Right ventricle myocardium superior (tissue), 1 donor: ENCODE measurements around the gene NSF. TPM values are rescaled to one million over a fixed set of nuclear protein-coding genes. Genes with fewer than 3 reads are reported as not detected.
"Not testable (repeated sequence)": the region's sequence is repeated elsewhere in the genome, so short reads cannot be mapped to it uniquely, and the experiment has no call there.

Experiments used
- ATAC-seq: fragments of 200-7000 bp; cut with Tn5 transposase; one replicate; pipeline ENCODE4 v1.9.1; 2020; ENCODE audit warnings: mild to moderate bottlenecking; ENCODE audit not compliant: poor library complexity
- DNase-seq: peaks from one replicate; pipeline ENCODE4 v3.0.0-alpha.2; 2020
- intact Hi-C: fragments of 100-400 bp; cut with DNase I; formaldehyde crosslinking; loops from one replicate; pipeline ENCODE4 v1.11.2; 2022
- total RNA-seq: library from RNA; stranded (reverse); fragmentation: NEBNext Ultra II Directional; extraction: Animal tissue kit (Norgen Biotek cat#: 25700); gene quantifications from one replicate; pipeline ENCODE4 v1.2.1, GENCODE V29; 2021
- donor health status: DM: no; HTN: yes; CAD: no; lungs with severe emphysema.

The NSF gene
- total RNA-seq, 1 donor from 2014 or later, result 23.2 TPM

GRCh38 chr17:46783031-46783593 is 192.6 kb downstream of the NSF start:
- intact Hi-C loops, result no loop called here
- ATAC-seq (no peak), DNase-seq (peak; percentile 18)

DNA sequence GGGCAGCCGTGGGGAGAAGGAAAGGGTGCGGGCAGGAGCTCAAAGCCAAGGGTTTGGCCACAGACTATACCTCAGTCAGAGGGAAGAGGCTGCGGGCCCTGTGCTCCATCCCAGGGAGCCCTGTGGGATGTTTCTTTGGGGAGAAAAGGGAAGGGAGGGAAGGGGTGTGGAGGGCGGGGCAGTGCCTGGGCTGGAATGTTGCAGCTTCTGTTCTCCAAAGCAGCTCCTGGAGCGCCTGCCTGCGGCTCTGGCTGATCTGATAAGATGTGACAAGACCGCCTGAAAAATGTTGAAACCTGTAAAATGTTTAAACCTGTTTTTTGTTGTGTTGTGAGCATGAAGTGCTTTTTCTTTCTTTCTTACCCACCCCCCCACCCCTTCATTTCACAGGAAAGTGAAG is 195.2 kb downstream of the NSF start:
- ATAC-seq, result no peak
- intact Hi-C loops, result no loop called here
- DNase-seq, result no peak

- no peak for DNase-seq
- no peak for ATAC-seq
- intact Hi-C loops, result no loop called here
Observed at GRCh38 chr17:46787478-46787877, 197.0 kb downstream of the NSF start.

GRCh38 chr17:46788300-46788699 is 197.8 kb downstream of the NSF start:
- intact Hi-C loops, result no loop called here
- DNase-seq (no peak), ATAC-seq (no peak)

DNA sequence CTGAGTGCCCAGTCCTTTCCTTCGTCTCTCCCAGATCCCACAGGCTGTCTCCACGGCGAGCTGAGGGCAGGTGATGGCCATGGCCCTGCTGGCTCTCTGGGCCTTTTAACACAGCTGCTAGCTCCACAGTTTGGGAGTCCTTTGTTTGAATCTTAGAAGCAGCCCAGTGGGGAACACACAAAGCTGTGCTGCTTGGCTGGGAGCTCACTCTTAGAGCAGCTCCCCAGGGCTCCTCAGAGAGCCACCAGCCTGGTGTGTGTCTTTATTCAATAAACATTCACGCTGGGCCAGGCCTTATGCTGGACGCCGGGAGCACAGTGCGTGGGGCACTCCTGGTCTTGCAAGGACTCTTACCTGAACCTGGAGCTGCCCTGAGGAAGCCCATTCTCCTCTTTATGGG is 198.3 kb downstream of the NSF start:
- ATAC-seq (no peak), DNase-seq (no peak)
- intact Hi-C loops, result no loop called here

- intact Hi-C loops, result no loop called here
- no peak for DNase-seq
- ATAC-seq, result no peak
Observed at GRCh38 chr17:46789610-46790009, 199.1 kb downstream of the NSF start.

GRCh38 chr17:46790216-46790615 is 199.7 kb downstream of the NSF start:
- intact Hi-C loops, result no loop called here
- DNase-seq, result no peak
- no peak for ATAC-seq

DNA sequence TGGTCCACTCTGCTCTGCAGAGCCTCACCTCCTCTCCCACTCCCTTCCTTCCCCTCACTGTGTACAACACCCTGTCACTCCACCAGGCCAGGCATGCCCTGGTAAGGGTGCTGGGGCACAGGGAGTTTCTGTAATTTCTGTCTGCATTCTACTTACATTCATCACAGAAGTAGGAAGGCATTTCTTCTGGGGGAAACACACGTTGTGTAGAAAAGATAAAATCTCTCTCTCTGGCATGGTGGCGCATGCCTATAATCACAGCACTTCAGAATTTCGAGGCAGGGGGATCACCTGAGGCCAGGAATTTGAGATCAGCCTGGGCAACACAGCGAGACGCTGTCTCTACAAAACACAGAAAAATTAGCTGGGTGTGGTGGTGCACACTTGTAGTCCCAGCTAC is 201.1 kb downstream of the NSF start:
- ATAC-seq (no peak), DNase-seq (no peak)
- intact Hi-C loops, result no loop called here

DNA sequence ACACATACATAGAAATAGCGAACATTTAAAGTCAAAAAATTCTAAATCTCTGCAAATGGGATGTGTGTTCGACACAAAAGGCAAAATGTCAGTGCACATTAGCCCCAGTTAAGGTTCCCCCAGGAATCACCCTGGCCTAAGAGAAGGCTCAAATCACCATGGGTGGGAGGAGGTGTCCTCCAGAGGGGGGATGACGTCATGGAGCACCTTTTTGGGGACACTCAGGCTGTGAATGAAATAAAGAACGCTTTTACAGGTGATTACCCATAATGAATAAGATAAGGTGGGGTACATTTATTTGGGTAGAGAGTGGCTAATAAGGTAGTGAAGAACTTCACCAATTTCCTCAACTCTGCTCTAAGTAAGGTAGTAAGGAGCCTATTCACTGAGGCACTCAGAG is 201.6 kb downstream of the NSF start:
- DNase-seq (no peak), ATAC-seq (no peak)
- intact Hi-C loops, result no loop called here

DNA sequence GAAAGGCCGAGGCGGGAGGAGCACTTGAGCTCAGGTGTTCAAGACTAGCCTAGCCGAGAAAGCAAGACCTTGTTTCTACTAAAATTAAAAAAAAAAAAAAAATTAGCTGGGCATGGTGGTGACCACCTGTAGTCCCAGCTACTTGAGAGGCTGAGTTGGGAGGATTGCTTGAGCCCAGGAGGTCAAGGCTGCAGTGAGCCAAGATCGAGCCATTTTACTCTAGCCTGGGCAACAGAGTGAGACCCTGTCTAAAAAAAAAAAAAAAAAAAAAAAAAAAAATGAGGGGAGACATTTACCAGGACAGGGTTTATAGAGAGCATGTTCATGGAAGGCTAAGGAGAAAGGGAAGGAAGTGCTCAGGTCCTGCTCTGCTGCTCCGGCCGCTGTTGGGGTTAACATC is 202.6 kb downstream of the NSF start:
- intact Hi-C loops, ATAC-seq, DNase-seq: not testable (repeated sequence)

DNA sequence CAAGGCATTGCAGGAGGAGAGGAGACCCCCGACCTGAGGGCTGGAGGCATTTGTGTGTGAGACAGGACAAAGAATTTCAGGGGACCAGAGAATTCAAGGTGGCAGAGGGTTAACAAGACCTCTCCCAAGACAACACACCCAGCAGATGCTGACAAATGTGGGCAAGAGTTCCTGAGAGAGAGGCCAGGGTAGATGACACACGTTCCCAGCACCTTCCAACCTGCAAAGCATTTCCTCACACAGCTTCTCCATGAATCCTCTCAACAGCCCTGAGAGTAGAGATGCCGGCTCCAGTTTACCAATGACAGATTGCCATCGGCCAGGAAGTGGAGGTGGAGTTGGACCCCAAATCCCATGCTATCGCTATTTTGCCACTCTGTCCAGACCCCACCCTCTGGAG is 203.1 kb downstream of the NSF start:
- DNase-seq, result no peak
- intact Hi-C loops, result no loop called here
- ATAC-seq, result no peak

DNA sequence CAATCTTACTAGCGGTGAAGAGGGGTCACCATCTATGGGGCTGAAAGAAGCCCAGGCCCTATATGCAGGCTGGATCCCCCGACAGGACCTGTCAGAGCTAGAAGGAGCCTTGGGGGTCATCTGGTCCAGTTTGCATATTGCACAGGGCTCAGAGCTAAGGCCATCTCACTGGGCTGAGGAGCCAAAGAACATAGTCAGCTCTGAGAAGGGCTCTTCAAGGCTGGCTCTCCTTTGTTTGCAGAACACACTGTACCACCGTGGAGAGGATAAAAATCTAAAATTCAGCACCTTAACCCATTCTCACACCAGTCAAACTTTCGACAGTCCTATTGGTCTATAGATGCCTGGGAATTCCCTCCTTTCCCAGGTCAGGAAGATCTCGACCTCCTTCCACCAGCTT is 203.8 kb downstream of the NSF start:
- ATAC-seq (no peak), DNase-seq (no peak)
- intact Hi-C loops, result no loop called here

DNA sequence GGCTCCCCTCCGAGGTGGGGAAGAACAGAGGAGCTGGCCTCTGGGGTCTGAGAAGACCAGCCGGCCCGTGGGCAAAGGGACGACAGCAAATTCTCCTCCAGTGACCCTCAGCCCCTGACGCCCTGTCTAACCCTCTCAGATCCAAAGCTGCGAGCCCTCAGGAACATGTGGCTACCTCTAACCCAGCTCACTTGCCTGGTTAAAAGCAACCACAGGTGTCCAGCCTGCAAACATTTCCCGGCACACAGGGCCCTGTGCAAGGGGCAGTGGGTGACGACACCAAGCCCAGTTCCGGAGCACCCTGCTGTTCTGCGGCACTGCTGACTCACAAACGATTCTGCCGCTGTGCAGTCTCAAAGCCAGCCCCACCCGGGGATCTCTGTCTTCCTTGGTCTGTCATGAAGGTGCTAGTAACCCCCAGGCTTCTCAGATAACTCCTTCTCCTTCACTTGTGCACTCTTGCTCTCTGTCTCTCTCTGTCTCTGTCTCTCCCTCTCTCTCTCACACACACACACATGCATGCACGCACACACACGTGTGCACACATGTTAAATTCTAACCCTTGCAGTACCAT is 205.0 kb downstream of the NSF start:
- ATAC-seq (no peak), DNase-seq (no peak)
- intact Hi-C loops, result no loop called here

DNA sequence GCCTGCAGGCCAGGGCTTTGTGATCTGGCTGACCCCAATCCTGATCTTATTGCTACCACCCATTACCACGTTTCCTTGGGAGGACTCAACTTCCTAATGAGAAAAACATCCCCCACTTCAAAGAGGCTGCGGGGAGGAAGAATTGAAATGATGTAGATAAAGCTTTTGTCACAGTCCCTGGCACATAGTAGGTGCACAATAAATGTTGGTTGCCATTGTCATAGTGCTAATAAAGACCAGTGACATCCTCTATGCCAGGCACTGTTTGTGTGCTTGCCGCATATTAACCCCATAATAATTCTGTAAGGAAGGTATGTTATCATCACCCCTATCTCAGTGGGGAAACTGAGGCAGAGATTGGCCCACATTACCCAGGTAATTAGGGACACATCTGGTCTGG is 205.6 kb downstream of the NSF start:
- DNase-seq, result no peak
- intact Hi-C loops, result no loop called here
- no peak for ATAC-seq

GRCh38 chr17:46796524-46796923 is 206.1 kb downstream of the NSF start:
- DNase-seq, result no peak
- ATAC-seq, result no peak
- intact Hi-C loops, result no loop called here

DNA sequence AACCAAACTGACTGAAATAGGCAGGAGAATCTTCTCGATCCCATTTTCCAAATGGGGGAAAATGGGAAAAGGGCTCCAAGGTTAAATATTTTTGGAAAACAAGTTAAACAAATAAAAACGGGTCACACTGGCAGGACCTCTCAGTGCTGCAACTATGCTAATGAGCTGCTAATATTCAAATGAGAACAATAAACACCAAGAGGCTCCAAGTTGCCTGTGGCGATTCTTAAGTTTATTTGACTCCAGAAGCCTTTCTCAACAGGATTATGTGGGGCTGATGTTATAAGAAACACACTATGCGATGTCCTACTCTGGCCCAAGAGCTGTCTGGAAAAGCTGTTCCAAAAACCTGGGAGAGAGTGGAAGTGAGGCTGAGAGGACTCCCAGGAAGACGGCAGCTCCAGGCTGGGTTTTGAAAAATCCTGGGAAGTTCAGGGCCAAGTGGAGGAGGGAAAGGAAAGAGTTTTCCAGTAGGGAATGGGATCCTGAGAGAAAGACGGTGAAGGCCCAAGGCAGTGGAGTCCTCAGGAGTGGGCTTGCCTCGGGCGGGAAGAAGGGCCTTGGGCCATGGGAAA is 206.6 kb downstream of the NSF start:
- ATAC-seq (no peak), DNase-seq (no peak)
- intact Hi-C loops, result no loop called here

DNA sequence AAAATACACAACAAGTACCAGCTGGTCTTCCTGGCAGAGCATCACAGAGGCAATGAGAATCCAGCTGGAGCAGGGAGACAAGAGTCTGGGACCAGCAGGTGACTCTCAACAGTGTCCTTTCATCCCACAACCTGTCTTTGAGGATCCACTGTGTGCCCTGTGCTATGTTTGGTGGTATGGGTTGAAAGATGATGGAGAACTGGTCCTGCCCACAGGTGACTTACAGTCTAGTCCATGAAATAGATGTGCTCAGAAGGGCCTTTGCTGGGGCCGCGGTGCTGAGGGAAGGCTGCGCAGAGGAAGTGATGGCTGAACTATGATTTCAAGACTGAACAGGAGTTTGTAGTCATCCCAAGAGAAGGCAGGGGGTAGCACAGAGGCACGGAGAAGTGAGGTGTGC is 210.1 kb downstream of the NSF start:
- intact Hi-C loops, result no loop called here
- ATAC-seq (no peak), DNase-seq (no peak)

GRCh38 chr17:46802800-46803199 is 212.3 kb downstream of the NSF start:
- intact Hi-C loops, result no loop called here
- no peak for ATAC-seq
- DNase-seq, result no peak

DNA sequence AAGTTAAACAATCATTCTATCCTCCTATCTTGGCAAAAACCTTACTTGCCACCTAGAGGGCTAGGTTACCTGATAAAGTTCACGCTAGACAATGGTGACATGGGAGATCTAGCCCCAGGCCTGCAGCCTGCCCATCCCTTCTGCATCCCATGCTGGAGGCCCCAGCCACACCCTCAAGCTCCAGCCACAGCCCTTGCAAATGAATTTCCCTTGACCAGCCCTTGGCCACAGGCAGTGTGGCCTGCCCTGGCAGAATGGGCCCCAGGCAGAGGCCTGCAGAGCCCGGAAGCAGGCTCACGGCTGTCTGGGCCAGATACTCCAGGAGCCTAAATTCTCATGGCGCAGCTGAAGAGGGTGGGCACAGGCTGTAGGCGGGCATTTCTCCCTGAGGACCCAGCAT is 213.1 kb downstream of the NSF start:
- DNase-seq (no peak), ATAC-seq (no peak)
- intact Hi-C loops, result no loop called here

DNA sequence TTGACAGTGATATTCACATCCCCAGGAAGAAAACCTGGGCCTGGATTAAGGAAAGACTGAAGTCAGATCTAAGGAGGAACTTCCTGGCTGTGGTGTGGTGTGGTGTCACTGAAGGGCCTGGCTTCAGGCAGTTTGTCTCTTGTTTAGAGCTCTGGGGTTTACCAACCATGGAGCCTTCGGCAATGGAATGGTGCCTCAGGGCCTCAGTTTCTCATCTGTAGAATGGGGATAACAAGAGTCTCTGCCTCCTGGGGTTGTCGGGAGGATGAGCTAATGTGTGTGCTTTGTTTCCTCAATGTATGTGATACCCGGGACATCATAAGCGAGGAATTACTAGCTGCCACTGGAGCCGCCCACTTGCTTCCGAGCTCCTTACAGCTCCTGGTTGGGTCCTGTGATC is 215.3 kb downstream of the NSF start:
- intact Hi-C loops, result no loop called here
- DNase-seq (no peak), ATAC-seq (no peak)
